Measurements from ENCODE around the gene ALK.
"Not testable (repeated sequence)": the region's sequence is repeated elsewhere in the genome, so short reads cannot be mapped to it uniquely, and the experiment has no call there.

Gene ALK

GRCh38 chr2:29247336-29247914 lies 674.0 kb downstream of the ALK start:
- DNase-seq (ENCODE audit: low read depth in 2 of 2), result no peak

- no peak for DNase-seq (ENCODE audit: low read depth in 2 of 2)
These were observed 674.7 kb downstream of the ALK start for GRCh38 chr2:29246383-29247300.

DNA sequence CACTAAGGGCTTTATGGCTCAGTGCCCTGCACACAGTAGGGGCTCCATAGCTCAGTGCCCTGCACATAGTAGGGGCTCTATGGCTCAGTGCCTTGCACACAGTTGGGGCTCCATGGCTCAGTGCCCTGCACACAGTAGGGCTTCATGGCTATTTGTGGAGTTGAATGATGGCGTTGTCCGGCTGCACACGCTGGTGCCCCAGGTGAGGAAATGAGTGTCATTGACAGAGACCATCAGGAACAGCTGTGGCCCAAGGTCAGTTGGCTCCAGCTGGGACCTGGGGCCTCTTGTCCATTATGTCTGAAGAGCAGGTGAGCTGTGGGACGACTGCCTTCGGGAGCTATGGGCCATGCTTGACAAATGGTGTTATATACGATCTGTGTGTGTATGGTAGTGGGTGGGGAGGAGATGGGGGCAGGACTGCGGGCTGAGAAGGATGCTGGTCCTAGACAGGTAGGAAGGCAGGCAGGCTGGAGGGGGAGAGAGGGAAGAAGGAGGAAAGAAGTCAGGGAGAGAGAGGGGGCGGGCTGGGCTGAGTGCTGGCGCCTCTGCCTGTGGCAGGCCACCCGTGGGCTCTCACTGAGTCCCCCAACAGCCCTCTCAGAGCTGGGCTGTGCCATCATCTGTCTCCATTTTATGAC lies 675.5 kb downstream of the ALK start:
- DNase-seq (ENCODE audit: low read depth in 2 of 2), result no peak

- not testable (repeated sequence) for DNase-seq (ENCODE audit: low read depth in 2 of 2)
These were observed 676.2 kb downstream of the ALK start for GRCh38 chr2:29245035-29245741.

- no peak for DNase-seq (ENCODE audit: low read depth in 2 of 2)
These were observed 678.6 kb downstream of the ALK start for GRCh38 chr2:29242621-29243375.

DNA sequence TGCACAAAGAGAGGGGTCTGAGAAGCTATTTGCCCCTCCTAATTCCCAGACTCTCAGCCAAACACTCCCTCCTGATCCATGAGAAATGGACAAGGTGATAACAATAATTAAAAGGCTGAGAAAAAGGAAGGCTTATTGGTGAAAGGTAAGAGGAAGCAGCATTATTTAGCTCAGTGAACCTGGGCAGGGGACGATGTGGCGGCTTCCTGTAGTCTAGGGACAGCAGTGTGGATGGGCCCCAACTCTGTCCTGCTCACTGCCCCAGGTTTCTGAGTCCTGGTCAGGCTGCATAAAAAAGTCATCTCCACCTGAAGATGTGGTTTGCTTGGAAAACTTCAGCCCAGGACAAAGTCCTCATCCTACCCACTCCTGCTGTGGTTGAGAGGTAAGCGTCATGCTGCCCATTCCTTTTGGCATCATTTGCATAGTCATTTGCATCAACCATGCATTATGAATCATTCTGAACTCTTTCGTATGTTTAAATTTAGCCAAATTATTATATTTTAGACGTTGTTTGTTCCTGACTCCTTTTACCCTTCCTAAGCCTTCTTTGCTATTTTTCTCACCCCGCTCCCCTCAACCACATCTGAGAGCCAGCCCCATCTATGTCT lies 679.3 kb downstream of the ALK start:
- DNase-seq (ENCODE audit: low read depth in 2 of 2), result no peak

DNA sequence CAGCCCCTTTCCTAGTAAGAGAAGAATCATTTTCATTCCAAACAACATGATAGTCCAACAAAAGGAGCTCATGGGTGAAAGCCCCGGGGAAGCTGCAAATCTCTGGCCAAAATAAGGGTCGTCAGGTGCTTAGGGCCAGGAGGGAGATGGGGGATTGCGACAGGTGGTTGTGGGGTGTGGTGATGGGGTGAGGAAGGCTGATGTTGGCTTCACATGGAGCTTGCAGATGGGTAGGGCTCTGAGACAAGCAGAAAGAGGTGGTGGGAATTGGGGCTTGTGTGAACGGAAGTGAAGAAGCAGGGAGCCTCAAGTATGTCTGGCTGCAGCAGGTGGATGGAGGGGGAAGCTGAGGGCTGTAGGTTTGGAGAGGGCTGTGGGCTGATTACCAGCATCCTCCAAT lies 680.0 kb downstream of the ALK start:
- DNase-seq (ENCODE audit: low read depth in 2 of 2), result no peak

DNA sequence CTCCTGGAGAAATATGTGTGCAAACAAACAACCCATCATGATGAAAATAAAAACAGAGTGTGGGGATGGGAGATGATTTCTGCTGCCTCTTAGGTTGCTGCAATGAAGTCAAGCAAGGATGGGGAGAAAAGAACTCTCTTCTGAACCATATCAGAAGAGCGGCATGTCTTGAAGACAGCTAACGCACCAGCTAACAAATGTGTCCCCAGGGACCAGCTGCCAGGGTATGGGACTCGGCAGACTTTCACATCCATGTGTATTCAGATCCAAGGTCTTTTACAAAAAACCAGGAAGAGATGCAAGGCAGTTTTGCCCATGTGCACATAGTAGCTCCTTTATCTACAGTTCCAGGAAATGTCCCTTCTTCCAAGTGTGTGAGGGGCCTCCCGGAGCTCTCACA lies 680.8 kb downstream of the ALK start:
- DNase-seq (ENCODE audit: low read depth in 2 of 2), result no peak

DNA sequence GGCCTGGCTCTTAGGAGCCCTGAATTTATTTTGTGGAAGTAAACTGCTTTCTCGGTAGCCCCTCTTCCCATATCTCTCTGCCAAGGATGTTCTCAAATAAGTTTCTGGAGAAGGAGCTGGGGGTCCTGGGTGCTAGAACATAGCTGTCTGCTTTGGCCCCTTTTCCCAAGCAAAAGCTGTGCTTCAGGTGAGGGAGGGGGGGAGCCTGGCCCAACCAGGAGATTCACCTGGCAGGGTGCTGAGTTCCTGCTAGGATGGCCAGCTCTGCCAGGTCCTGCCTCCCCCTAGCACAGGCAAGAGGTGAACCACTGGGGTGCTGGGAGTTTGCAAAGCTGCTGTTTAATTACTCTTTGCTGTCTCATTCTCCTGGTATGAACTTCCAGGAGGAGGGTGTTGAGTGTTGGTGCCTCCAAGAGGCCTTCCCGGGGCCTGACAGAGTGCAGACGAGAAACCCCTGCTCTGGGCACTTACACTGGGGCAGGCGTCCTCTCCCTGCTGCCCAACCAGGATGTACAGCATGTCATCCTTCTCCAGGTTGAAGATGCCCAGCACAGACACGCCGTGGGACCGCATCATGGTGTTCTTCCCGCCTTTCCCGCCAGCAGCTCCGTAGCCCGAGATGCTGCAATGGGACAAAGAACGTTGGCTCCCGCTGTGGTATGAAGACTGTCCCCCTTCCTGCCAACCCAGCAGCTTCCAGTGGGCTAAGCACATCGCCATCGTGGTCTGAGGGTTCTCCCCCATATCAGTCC lies 682.0 kb downstream of the ALK start:
- DNase-seq (ENCODE audit: low read depth in 2 of 2), result no peak

GRCh38 chr2:29238497-29238896 lies 682.9 kb downstream of the ALK start:
- no peak for DNase-seq (ENCODE audit: low read depth in 2 of 2)

DNA sequence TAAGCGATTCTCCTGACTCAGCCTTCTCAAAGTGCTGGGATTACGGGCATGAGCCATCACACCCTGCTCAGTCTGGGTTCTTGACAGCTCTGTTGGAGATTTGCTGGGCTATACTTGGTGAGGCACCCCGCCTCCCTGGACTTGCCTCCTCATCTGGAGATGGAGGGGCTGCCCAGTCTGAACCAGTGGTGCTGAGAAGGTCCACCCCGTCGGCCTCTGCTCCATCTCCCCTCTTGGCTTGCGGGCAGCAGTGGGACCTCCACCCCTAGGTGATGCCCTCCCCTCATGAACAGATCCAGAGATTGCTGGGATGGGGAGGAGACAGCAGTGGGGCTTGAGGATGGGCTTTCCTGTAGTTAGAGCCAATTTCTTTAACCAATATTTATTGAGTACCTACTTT lies 685.3 kb downstream of the ALK start:
- no peak for DNase-seq (ENCODE audit: low read depth in 2 of 2)

- DNase-seq (ENCODE audit: low read depth in 2 of 2), result no peak
These were observed 686.0 kb downstream of the ALK start for GRCh38 chr2:29235411-29235810.

DNA sequence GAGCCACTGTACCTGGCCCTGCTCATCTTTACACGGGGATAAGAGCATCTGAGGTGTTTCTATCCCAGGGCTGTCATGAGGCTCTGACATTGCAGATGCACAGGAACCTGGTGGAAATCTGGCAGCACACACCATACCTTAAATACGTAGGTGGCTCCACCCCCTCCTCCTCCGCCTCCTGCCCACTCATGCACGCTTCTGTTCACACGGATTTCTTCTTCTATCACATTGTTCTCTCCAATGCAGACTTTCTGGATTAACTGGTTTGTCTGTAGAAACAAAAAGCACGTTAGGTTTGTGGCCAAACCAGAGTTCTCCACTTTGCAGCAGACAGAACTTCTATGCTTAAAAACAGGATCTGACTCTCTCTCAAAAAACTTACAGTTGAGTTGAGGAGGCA lies 688.0 kb downstream of the ALK start:
- no peak for DNase-seq (ENCODE audit: low read depth in 2 of 2)

- no peak for DNase-seq (ENCODE audit: low read depth in 2 of 2)
These were observed 689.3 kb downstream of the ALK start for GRCh38 chr2:29232041-29232440.

GRCh38 chr2:29229640-29230039 lies 691.7 kb downstream of the ALK start:
- no peak for DNase-seq (ENCODE audit: low read depth in 2 of 2)

- no peak for DNase-seq (ENCODE audit: low read depth in 2 of 2)
These were observed 692.4 kb downstream of the ALK start for GRCh38 chr2:29228947-29229346.

GRCh38 chr2:29227935-29228675 lies 693.3 kb downstream of the ALK start:
- no peak for DNase-seq (ENCODE audit: low read depth in 2 of 2)

- DNase-seq (ENCODE audit: low read depth in 2 of 2), result no peak
These were observed 694.6 kb downstream of the ALK start for GRCh38 chr2:29226808-29227207.

DNA sequence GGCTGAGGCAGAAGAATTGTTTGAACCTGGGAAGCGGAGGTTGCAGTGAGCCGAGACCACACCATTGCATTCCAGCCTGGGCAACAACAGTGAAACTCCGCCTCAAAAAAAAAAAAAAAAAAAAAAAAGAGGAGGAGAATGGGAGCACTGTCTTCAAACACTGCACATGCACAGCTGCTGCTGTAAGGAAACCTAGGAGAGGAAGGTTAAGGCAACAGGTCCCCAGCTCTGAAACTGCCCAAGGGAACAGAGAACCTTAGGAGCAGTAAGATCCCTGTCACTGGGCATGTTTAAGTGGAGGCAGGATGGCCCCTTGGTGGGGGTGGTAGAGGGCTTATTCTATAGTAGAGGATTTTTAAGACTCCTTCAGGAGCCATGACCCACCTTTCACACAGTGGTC lies 695.0 kb downstream of the ALK start:
- DNase-seq (ENCODE audit: low read depth in 2 of 2), result no peak

DNA sequence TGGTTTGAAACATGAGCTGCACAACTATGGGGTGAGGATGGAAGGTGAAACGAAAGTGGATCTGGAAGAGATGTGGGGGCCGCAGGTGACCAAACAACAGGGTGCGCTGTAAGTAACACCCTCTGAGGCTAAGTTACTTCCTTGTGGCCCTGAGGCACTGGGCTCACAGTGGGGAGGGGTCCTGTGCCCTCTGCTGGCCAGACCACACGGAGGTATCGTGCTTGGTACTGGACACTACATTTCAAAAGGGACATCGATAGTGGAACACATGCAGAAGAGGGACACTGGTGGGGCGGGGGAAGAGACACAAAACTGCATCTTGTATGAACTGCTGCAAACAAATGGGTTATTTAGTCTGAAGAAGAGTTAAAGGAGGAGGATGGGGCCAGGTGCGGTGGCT lies 695.6 kb downstream of the ALK start:
- DNase-seq (ENCODE audit: low read depth in 2 of 2), result no peak
